ENCODE data around the gene TUBA4A. TPM values are rescaled to one million over a fixed set of nuclear protein-coding genes. Genes with fewer than 3 reads are reported as not detected.
"Not testable (repeated sequence)": the region's sequence is repeated elsewhere in the genome, so short reads cannot be mapped to it uniquely, and the experiment has no call there.

The TUBA4A gene
- total RNA-seq, 2 experiments from 2014 or later, result 261 to 339 TPM

DNA sequence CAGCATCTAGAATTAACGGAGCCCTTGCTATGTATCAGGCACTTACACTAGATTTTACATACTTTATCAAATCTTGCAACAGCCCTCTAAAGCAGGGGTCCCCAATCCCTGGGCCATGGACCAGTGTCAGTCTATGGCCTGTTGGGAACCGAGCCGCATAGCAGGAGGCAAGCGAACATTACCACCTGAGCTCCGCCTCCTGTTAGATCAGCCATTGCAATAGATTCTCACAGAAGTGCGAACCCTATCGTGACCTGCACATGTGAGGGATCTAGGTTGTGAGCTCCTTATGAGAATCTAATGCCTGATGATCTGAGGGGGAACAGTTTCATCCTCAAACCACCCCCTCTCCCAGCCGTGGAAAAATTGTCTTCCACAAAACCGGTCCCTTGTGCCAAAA is 38.9 kb upstream of the TUBA4A start:
- Mint-ChIP-seq H3K27ac (no peak overlapping the region), H3K36me3 (ENCODE audit: low read depth) (no peaks in the 10 kb centered on the region), H3K4me3 (no peak overlapping the region), H3K9me3 (no peaks in the 10 kb centered on the region), H3K4me1 (peaks cover 22% of the 10 kb centered on the region), H3K27me3 (peaks cover 7% of the 10 kb centered on the region)
- no peak for DNase-seq
- CTCF ChIA-PET, result interaction anchor here (5.9 to 10.7 kb wide), 3 partner anchors 13 to 137 kb away, joined by 85 to 194 read pairs (median 99); partner anchors contain the start of genes DNAJB2, NHEJ1, TUBA4A and TUBA4B
- POLR2A ChIA-PET, result interaction anchor here (0.8 kb wide), 1 partner anchor 40 kb away, joined by 6 read pairs; the partner anchor contains the start of gene TUBA4B

DNA sequence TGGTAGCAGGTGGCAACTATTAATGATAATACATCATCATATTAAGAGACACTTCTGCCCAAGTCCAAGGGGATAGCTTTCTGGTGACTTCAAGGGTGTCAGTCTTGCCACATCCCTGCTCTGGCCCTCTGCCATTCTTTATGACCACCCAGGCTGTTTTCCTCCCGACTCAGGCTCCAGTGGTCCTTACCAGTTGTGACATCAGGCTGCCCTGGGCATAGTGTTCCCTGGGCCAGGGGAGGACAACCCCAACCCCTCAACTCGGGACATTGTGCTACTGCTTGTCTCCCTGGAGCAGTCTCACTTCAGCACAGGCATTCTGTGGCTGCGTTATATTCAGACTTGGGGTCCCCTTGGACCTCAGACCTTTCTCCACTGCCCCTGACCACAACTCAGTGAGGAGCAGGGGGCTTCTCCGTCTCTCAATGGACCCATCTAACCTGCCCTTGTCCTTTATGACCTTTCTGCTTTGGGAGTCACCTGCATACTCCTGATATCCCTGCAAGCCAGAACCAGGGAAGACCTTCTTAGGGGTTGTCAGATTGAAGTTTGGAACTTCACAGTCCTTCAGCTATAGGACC is 38.3 kb upstream of the TUBA4A start:
- POLR2A ChIA-PET, result no interaction called here
- Mint-ChIP-seq H3K27ac (no peak overlapping the region), H3K4me3 (no peak overlapping the region)

DNA sequence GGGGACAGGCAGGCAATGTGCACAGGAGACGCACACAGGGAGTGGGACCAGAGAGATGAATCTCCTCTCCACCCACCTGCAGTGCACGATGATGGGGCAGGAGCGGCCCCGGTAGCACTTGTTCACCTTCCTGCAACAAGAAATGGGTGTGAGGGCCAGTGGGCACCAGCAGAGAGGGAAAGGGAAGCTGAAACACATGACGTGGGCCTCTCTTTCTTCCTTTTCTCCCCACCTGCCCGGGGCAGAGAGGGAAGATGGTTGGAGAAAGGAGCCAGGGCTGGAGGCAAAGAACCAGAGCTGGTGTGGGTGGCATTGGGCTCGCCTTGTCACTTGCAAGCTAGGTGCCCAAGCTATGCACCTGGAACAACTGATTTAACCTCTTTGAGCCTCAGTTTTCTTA is 37.7 kb upstream of the TUBA4A start:
- H3K4me3 Mint-ChIP-seq, result no peak overlapping the region
- H3K9me3 Mint-ChIP-seq, result no peaks in the 10 kb centered on the region
- H3K4me1 Mint-ChIP-seq, result peaks cover 19% of the 10 kb centered on the region
- CTCF ChIA-PET, result interaction anchor here (0.9 to 10.7 kb wide), 6 partner anchors 8 to 128 kb away, joined by 3 to 194 read pairs (median 5); partner anchors contain the start of genes DNAJB2, GLB1L, STK16 and TUBA4A
- H3K27me3 Mint-ChIP-seq, result peaks cover 7% of the 10 kb centered on the region
- H3K27ac Mint-ChIP-seq, result no peak overlapping the region
- no peak for DNase-seq
- POLR2A ChIA-PET, result no interaction called here
- H3K36me3 Mint-ChIP-seq (ENCODE audit: low read depth), result no peaks in the 10 kb centered on the region

More for the DNA sequence above, 38.3 kb upstream of the TUBA4A start:
- DNase-seq, result no peak
- Mint-ChIP-seq H3K4me1 (peaks cover 21% of the 10 kb centered on the region), H3K27me3 (peaks cover 7% of the 10 kb centered on the region), H3K36me3 (ENCODE audit: low read depth) (no peaks in the 10 kb centered on the region), H3K9me3 (no peaks in the 10 kb centered on the region)
- CTCF ChIA-PET, result interaction anchor here (6.9 to 10.7 kb wide), 2 partner anchors 12 to 40 kb away, joined by 99 to 194 read pairs; partner anchors contain the start of genes DNAJB2, TUBA4A and TUBA4B

DNA sequence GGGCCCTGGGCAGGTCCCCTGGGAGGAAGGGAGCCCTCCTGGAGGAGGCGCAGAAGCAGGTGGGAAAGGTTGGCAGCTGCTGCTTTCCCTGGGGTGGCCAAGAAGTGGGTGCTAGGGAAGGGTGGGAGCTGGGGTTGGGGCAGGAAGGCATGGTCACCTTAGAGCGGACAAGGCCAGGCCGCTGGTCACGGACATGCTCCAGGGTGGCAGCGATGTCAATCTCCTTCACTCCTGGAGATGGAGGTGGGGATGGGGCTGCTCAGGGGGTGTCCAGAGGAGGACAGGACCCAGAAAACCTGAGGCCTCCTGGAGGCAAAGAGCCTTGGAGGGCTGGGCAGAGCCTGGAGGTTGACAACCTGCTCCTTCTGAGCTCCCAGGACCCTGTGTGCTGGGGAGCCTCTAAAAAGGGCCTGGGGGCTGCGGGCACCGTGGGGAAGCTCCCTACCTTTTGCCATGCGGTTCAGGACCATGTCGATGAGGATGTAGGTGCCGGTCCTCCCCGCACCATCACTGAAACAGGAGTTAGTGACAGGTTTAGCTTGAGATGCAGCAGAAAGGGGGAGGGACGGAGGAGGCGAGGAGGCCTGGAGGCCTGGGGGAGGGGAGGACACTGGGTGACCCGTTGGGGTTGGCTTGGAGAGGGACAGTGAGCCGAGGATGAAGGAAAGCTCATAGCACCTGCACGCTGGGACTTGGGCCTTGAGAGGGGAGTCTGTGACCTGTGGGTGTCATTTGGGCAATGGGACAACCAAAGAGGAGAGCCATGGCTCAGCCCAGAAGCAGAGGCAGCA is 36.9 kb upstream of the TUBA4A start:
- Mint-ChIP-seq H3K27me3 (peaks cover 5% of the 10 kb centered on the region), H3K4me1 (peaks cover 16% of the 10 kb centered on the region), H3K27ac (no peak overlapping the region), H3K36me3 (ENCODE audit: low read depth) (no peaks in the 10 kb centered on the region), H3K9me3 (no peaks in the 10 kb centered on the region), H3K4me3 (no peak overlapping the region)
- no peak for DNase-seq
- POLR2A ChIA-PET, result no interaction called here
- CTCF ChIA-PET, result interaction anchor here (0.9 to 10.7 kb wide), 6 partner anchors 9 to 127 kb away, joined by 3 to 194 read pairs (median 5); partner anchors contain the start of genes DNAJB2, GLB1L, STK16 and TUBA4A

DNA sequence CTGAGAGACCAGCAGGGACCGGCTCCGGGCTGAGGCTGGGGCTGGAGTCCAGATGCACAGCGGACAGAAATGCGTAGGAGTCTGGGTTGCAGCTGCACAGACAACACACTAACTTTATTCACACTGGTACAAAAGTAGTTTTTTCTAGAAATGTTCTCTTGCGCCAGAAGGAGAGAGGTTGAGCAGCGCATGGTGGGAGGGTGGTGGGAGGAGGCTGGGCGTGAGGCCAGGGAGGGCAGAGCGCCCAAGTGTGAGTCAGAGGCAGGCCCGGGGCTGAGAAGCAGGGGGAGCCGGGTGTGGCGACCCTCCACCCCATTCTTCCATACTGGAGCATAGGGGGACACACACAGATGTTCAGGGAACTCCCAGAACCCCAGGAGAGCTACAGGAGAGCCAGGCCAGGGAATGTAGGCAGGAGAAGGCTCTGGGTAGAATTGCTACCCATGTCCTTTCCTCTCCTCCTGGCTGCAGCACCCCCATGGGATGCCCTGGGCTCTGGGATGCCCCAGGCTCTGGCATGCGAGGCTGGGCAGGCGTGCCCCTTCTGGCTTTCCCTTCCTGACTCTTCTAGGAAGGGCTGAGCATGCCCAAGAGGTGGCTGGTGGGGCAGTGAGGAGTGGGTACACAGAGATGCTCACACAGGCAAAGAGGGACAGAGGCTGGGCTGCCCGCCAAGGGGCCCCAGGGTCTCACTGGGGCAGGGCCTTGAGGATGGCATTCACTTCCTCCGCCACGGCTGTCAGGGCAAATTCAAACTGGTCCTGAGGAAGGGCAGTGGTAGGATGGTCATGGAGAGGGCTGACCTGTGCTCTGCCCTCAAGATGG is 36.0 kb upstream of the TUBA4A start:
- H3K4me3 Mint-ChIP-seq, result no peak overlapping the region
- H3K36me3 Mint-ChIP-seq (ENCODE audit: low read depth), result no peaks in the 10 kb centered on the region
- H3K9me3 Mint-ChIP-seq, result no peaks in the 10 kb centered on the region
- H3K27me3 Mint-ChIP-seq, result peaks cover 3% of the 10 kb centered on the region
- CTCF ChIA-PET, result interaction anchor here (1.4 to 10.7 kb wide), 4 partner anchors 10 to 126 kb away, joined by 3 to 194 read pairs (median 52); partner anchors contain the start of genes DNAJB2, GLB1L, STK16 and TUBA4A
- peaks cover 8% of the 10 kb centered on the region for H3K4me1 Mint-ChIP-seq
- DNase-seq, result no peak
- no peak overlapping the region for H3K27ac Mint-ChIP-seq
- POLR2A ChIA-PET, result no interaction called here

DNA sequence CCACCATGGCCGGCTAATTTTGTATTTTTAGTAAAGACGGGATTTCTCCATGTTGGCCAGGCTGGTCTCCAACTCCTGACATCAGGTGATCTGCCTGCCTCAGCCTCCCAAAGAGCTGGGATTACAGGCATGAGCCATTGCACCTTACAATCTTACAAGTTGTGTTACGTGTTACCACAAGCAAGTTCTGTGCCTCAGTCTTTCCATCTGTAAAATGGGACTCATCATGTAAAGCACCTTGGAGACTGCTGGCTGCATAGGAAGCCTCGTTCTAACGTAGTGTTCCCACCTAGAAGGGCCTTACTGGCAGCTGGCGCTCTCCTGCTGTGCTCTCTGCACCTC is 35.4 kb upstream of the TUBA4A start:
- no peak for DNase-seq
- H3K9me3 Mint-ChIP-seq, result no peaks in the 10 kb centered on the region
- H3K27me3 Mint-ChIP-seq, result peaks cover under 1% of the 10 kb centered on the region
- ChIA-PET CTCF (no interaction called here), POLR2A (no interaction called here)
- H3K4me3 Mint-ChIP-seq, result no peak overlapping the region
- H3K4me1 Mint-ChIP-seq, result peaks cover 5% of the 10 kb centered on the region
- no peaks in the 10 kb centered on the region for H3K36me3 Mint-ChIP-seq (ENCODE audit: low read depth)
- no peak overlapping the region for H3K27ac Mint-ChIP-seq

DNA sequence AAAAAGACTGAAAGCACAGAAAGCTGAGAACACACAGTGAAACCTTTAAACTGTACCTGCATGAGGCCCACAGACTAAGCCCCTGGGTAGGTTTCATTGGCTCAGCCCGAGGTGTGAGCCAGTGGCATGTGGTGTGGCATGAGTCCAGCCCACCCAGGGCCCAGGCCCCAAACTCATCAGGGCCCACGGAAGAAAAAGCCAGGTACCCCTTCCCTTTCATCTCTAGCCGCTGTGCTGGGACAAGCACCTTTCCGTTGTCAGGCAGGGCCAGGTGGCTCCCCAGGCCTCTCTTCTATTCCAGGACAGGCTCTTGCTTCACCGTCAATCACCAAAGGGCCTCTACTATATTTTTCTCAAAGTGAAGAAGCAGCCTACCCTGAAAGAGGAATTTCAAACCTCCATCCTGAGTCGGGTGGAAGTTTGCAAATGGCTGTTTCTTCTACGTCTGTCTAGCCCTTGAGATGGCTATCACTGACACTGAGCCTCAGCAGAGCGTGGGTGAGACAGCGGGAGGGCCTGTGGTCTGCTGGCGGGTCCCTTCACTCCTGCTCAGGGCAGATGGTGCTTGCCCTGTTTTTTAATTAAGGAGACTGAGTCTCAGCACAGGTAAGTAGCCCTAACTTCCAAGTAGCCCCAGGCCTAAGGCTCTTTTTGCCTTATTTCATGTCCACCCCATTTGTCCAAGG is 34.0 kb upstream of the TUBA4A start:
- Mint-ChIP-seq H3K4me3 (no peak overlapping the region), H3K36me3 (ENCODE audit: low read depth) (peaks cover 7% of the 10 kb centered on the region), H3K27ac (no peak overlapping the region), H3K9me3 (no peaks in the 10 kb centered on the region), H3K4me1 (peaks cover 2% of the 10 kb centered on the region), H3K27me3 (no peaks in the 10 kb centered on the region)
- ChIA-PET CTCF (interaction anchor here (1.2 to 15.6 kb wide), 2 partner anchors 8 to 11 kb away, joined by 6 to 194 read pairs; no protein-coding TSS in a partner anchor), POLR2A (no interaction called here)
- no peak for DNase-seq

DNA sequence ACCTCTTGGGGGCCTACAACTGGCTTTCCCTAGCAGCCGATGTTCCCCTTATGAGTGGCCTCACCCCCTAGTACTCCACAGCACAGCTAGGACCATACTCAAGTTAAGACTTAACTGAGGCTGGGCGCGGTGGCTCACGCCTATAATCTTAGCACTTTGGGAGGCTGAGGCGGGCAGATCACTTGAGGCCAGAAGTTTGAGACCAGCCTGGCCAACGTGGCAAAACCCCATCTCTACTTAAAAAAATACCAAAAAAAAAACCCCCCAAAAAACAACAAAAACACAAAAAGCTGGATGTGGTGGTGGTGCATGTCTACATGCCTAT is 33.4 kb upstream of the TUBA4A start:
- H3K36me3 Mint-ChIP-seq (ENCODE audit: low read depth); H3K27ac Mint-ChIP-seq; H3K9me3 Mint-ChIP-seq; DNase-seq; H3K4me3 Mint-ChIP-seq; H3K27me3 Mint-ChIP-seq; POLR2A ChIA-PET; H3K4me1 Mint-ChIP-seq: not testable (repeated sequence)
- CTCF ChIA-PET, result interaction anchor here (1.2 to 15.6 kb wide), 2 partner anchors 8 to 10 kb away, joined by 6 to 194 read pairs; no protein-coding TSS in a partner anchor

DNA sequence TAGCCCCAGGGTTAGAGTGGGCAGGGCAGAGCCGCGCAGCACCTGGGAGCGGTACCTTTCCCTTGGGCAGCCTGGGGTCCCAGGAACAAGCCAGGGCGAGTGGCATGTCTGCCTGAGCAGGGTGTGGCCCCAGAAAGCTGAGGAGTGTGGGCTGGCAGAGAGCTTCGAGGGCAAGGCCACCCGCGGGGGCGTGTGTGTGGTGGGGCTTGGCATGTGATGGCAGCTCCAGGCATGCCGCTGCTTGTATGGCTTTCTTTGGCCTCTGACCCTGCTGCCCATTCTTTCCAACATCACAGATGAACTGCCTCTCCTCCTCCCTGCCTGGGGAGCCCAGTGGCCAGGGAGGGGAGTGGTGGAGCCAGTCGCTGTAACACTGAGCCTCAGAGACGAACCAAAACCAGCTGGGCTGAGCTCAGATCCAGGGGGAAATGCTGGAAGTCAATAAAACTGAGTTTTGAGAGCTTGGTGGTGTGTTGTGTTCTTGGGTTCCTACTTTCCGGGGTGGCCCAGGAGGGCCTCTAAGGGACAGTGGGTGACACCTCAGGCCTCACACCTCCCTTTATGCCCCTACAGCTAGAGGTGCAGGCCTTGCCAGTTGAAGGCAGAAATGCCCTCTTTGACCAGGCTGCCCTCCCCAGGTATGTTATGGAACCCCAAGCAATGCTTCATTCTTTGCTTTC is 32.9 kb upstream of the TUBA4A start:
- Mint-ChIP-seq H3K9me3 (no peaks in the 10 kb centered on the region), H3K27me3 (no peaks in the 10 kb centered on the region), H3K4me1 (peaks cover 2% of the 10 kb centered on the region), H3K4me3 (no peak overlapping the region), H3K36me3 (ENCODE audit: low read depth) (peaks cover 10% of the 10 kb centered on the region), H3K27ac (no peak overlapping the region)
- ChIA-PET CTCF (interaction anchor here (1.2 to 15.6 kb wide), 3 partner anchors 9 to 31 kb away, joined by 4 to 194 read pairs (median 6); no protein-coding TSS in a partner anchor), POLR2A (no interaction called here)
- DNase-seq, result no peak

DNA sequence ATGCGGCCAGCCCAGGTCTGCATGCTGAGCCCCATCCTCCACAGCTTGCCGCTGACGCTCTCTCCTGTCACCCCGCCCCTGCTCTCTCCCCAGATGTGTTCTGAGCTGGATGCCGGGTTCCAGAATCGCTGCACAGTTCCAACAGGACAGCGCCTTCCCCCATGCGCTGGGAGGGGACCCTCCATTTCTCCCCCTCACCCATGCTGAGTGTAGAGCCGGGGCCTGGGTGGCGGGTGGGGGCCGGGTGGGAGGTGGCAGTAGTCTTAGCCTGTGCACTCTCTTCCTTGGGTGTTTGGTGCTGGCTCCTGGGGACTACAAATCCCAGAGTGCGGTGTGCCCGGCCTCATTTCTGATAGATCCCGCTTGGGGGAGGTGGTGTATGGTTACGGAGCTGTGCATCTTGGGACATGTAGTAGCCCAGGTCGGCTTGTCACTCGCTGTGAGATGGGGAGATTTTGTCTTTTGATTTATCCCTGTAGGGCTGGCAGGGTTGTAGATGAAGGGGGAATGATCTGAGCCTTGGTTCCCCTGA is 32.2 kb upstream of the TUBA4A start:
- DNase-seq, result no peak
- no peak overlapping the region for H3K27ac Mint-ChIP-seq
- CTCF ChIA-PET, result interaction anchor here (1.2 to 15.6 kb wide), 2 partner anchors 10 to 30 kb away, joined by 4 to 194 read pairs; no protein-coding TSS in a partner anchor
- no peaks in the 10 kb centered on the region for H3K9me3 Mint-ChIP-seq
- peaks cover 8% of the 10 kb centered on the region for H3K4me1 Mint-ChIP-seq
- no peak overlapping the region for H3K4me3 Mint-ChIP-seq
- H3K27me3 Mint-ChIP-seq, result no peaks in the 10 kb centered on the region
- POLR2A ChIA-PET, result no interaction called here
- peaks cover 15% of the 10 kb centered on the region for H3K36me3 Mint-ChIP-seq (ENCODE audit: low read depth)

DNA sequence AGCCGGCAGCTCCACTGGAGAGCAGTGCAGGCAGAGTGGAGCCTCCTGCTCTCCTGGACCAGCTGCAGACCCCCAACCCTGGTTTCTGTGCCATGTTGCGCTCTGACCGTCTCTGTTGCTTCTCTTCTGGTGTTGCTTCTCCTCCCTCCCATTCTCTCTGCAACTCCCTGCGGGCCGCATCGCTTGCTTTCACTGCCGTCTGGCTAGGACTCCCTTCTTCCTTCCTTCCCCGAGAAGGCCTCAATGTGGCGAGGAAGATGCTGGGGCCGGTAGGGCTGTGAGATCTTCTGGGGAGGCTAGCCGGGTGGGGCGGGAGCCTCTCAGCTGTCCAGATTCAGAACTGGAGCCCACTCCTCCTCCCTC is 31.6 kb upstream of the TUBA4A start:
- ChIA-PET CTCF (interaction anchor here (15.6 kb wide), 1 partner anchor 10 kb away, joined by 194 read pairs; no protein-coding TSS in a partner anchor), POLR2A (no interaction called here)
- Mint-ChIP-seq H3K27me3 (no peaks in the 10 kb centered on the region), H3K36me3 (ENCODE audit: low read depth) (peaks cover 15% of the 10 kb centered on the region), H3K27ac (no peak overlapping the region), H3K4me3 (no peak overlapping the region), H3K9me3 (no peaks in the 10 kb centered on the region), H3K4me1 (peaks cover 13% of the 10 kb centered on the region)
- no peak for DNase-seq

Data from activated CD4-positive, alpha-beta T cell treated with anti-CD3 and anti-CD28 coated beads, Interleukin-2, amount 10 ng/mL, durations not matched to agents 7 days and 5 days (primary cell).